HL-60/S4 treated with retinoic acid at 250 ng/mL for 4 days and 3 days (cell line): Measurements from ENCODE around the gene SNX24.

Experiments
- in situ Hi-C: fragments of 300-500 bp; cut with MboI; formaldehyde crosslinking; loops from 2 replicates; pipeline ENCODE4 v1.7.0; 2022; ENCODE audit warnings: low sequenced_read_pairs

Gene SNX24

DNA sequence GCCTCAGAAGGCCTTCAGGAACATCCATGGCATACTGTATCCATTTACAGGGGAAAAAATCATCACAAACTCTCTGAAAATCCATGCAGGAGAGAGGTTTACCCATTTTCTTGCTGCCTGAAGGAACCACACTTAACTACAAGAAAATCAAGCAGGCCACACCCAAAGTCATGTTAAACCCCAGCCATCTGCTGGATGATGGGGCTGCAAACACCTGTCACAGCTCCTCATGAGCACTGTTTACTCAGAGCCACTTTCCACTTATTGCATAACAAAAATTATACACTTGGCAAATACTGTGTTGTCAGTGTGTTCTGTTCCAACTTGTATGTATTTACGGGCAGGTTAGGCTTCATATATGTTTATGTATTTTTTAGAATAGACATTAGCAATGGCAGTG, 155.3 kb downstream of the SNX24 start:
- in situ Hi-C loops, result no loop called here

- in situ Hi-C loops, result no loop called here
Observed at GRCh38 chr5:123001808-123002207, 156.4 kb downstream of the SNX24 start.

DNA sequence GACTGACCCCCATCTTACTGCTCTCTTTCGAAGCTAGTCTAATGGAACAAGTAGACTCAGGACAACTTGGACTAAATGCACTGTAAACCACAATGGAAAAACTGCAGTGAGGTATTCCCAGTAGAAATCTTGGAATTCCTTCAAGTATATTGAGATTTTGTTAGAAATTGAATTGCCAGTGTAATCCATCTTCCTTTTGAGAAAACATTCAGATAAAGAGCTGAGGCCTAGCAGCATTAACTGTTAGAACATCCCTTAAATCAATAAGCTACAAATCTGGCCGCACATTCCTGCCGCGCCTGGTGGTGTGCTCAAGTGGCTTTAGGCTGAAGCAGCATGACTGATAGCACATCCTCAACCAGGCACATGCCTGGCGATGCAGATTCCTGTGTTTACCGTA, 161.8 kb downstream of the SNX24 start:
- in situ Hi-C loops, result no loop called here

- in situ Hi-C loops, result no loop called here
Observed at GRCh38 chr5:123007754-123008153, 162.3 kb downstream of the SNX24 start.

DNA sequence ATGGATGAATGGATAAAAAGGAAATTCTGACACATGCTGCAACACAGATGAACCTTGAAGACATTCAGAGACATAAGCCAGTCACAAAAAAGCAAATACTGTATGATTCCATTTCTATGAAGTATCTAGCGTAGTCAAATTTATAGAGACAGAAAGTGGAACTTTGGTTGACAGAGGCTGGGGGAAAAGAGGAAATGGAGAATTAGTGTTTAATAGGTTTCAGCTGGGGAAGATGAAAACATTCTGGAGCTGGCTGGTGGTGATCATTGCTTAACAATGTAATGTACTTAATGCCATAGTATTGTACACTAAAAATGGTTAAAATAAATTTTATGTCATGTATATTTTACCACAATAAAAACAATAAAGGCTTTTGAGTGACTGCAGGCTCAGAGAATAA, 166.9 kb downstream of the SNX24 start:
- in situ Hi-C loops, result no loop called here

DNA sequence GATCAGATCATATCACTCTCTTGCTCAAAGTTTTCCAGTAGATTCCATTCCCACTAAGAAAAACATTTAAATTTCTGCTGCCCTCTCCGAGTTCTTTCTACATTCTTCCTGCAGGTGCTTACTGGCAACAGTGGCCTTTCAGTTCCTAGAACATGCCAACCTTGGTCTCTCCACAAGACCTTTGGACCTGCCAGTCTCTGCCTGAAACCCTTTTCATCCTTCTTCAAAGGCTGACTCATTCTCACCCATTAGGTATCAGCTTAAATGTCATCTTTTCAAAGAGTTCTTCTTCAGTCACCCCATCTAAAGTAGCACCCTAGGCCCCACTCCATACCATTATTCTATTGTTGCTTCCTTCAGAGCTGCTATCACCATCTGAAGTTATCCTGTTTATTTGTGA, 169.3 kb downstream of the SNX24 start:
- in situ Hi-C loops, result no loop called here

- in situ Hi-C loops, result no loop called here
Observed at GRCh38 chr5:123028222-123028621, 182.8 kb downstream of the SNX24 start.

GRCh38 chr5:123033157-123033671, 187.8 kb downstream of the SNX24 start:
- in situ Hi-C loops, result no loop called here

GRCh38 chr5:123035360-123035917, 190.0 kb downstream of the SNX24 start:
- in situ Hi-C loops, result no loop called here

DNA sequence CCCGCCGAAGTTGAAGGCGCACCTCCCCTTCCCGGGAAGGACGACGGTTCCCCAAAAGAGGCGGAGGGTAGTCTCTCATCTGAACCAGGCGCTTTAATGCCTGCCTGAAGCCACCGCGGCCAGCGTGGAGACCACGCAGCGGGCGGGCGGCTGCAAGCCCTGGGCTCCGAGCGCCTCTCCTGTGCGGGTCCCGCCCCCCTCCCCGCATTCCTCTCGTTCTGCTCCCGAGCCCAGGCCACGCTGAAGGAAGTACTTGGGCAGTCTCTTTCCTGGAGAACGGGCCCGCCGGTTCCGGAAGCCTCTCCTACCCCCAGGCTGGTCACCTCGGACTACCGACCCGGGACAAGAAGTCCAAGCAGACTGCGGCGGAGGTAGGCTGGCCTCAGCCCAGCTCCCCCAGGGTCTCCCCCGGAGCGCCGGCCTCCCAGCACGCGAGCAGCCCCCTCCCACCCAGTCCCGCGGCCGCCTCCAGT, 190.5 kb downstream of the SNX24 start:
- in situ Hi-C loops, result no loop called here

- in situ Hi-C loops, result no loop called here
Observed at GRCh38 chr5:123036391-123037103, 191.1 kb downstream of the SNX24 start, which contains the start of gene PPIC. TSS of gene PPIC (minus strand) at chr5:123036725. CDS start at chr5:123036625, 100 bp downstream.

DNA sequence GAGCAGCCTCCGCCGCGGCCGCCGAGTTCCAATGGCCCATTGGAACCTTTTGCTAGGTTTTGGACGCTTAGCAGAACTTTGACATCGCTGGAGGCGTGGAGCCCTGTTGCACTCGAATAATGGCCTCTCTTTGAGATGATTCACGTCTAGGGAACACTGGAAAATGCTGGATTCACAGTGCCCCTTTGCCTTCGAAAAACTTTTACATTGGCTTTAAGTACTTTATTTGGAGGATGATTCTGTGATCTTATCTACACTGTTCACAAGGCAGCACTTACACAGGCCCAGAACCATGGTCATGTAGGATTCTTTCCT, 191.6 kb downstream of the SNX24 start:
- in situ Hi-C loops, result no loop called here

GRCh38 chr5:123039673-123040072, 194.3 kb downstream of the SNX24 start:
- in situ Hi-C loops, result no loop called here

GRCh38 chr5:123044926-123045617, 199.7 kb downstream of the SNX24 start:
- in situ Hi-C loops, result no loop called here

DNA sequence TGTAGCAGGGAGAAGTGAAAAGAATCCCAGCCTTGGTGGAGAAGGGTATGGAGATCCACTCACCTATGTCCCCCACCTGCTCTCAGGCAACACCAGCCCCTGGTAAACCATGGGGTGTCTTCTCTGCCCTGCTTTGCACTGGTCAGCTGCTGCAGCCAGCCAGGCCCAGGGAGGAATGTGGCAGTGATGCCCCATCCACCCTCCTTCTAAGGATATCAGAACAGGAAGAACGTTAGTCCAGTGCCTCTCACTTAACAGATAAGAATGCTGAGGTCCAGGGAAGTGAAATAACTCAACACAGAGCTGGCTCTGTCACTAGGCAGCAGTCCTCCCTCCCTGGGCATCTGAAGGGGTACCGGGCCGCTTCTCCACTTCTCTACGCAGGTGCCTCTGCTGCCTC, 200.8 kb downstream of the SNX24 start:
- in situ Hi-C loops, result no loop called here

DNA sequence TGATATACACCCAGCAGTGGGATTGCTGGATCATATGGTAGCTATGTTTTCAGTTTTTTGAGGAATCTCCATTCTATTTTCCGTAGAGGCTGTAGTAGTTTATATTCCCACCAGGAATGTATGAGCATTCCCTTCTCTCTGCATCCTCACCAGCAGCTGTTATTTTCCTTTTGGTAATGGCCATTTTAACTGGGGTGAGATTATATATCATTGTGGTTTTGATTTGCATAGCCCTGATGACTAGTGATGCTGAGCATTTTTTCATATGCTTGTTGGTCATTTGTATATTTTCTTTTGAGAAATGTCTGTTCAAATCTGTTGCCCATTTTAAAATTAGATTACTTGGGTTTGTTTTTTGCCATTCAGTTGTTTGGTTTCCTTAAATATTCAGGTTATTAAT, 202.3 kb downstream of the SNX24 start:
- in situ Hi-C loops, result no loop called here

DNA sequence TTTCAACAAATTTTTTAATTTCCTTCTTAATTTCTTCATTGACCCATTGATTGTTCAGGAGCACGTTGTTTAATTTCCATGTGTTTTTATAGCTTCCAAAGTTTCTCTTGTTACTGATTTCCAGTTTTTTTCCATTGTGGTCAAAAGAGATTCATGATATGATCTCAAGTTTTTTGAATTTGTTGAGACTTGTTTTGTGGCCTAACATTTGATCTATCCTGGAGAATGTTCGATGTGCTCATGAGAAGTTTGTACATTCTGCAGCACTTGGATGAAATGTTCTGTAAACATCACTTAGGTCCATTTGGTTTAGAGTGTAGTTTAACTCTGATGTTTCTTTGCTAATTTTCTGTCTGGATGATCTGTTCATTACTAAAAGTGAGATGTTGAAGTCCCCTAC, 205.8 kb downstream of the SNX24 start:
- in situ Hi-C loops, result no loop called here
